ENCODE results near the gene CACNA2D2. TPM values are rescaled to one million over a fixed set of nuclear protein-coding genes. Genes with fewer than 3 reads are reported as not detected.

CACNA2D2 gene
- total and polyA plus RNA-seq, 11 donors, result 0.49 to 3.6 (median 1.5) TPM

- TF ChIP-seq CTCF (IDR thresholded peaks at IDR 0.05) (no peak), POLR2A (IDR thresholded peaks at IDR 0.05) (no peak)
- intact Hi-C loops (cut with DNase I), result loop anchor here in 2 of 10 donors (5.0 kb wide), 1 partner anchor 169 kb away; no protein-coding TSS in a partner anchor
- Histone ChIP-seq H3K9me3 (no peaks in the 10 kb centered on the region), H3K27me3 (no peaks in the 10 kb centered on the region), H3K27ac (no peak overlapping the region), H3K36me3 (no peaks in the 10 kb centered on the region), H3K4me1 (peaks cover 0 to 5% (median 0%) of the 10 kb centered on the region in 12 donors), H3K4me3 (no peak overlapping the region)
- 72 to 83% (median 79%) methylated on average over 5 of the region's 5 CpGs for WGBS, 4 donors
- no peak for DNase-seq
- ATAC-seq, result peak in 1 of 4 donors; percentile 8
These were observed 33.2 kb upstream of the CACNA2D2 start for GRCh38 chr3:50536471-50537180.

GRCh38 chr3:50534681-50535330 lies 31.4 kb upstream of the CACNA2D2 start:
- H3K27ac ChIP-seq, result no peak overlapping the region
- 68 to 73% (median 69%) methylated on average over 9 of the region's 9 CpGs for WGBS, 4 donors
- intact Hi-C loops (cut with DNase I), result loop anchor here in 2 of 10 donors (5.0 kb wide), 1 partner anchor 168 kb away; no protein-coding TSS in a partner anchor
- no peak for TF ChIP-seq POLR2A (IDR thresholded peaks at IDR 0.05)
- no peak for TF ChIP-seq CTCF (IDR thresholded peaks at IDR 0.05)
- DNase-seq (no peak), ATAC-seq (no peak)
- no peaks in the 10 kb centered on the region for H3K9me3 ChIP-seq
- H3K27me3 ChIP-seq, result peaks cover 0 to 12% (median 0%) of the 10 kb centered on the region in 9 donors
- H3K4me1 ChIP-seq, result peaks cover 0 to 5% (median 0%) of the 10 kb centered on the region in 12 donors
- no peaks in the 10 kb centered on the region for H3K36me3 ChIP-seq
- no peak overlapping the region for H3K4me3 ChIP-seq

GRCh38 chr3:50533807-50534461 lies 30.5 kb upstream of the CACNA2D2 start:
- Histone ChIP-seq H3K4me3 (no peak overlapping the region), H3K9me3 (no peaks in the 10 kb centered on the region), H3K27ac (no peak overlapping the region), H3K36me3 (no peaks in the 10 kb centered on the region), H3K27me3 (peaks cover 0 to 15% (median 0%) of the 10 kb centered on the region in 9 donors), H3K4me1 (peaks cover 0 to 5% (median 0%) of the 10 kb centered on the region in 12 donors)
- ATAC-seq (no peak), DNase-seq (no peak)
- no peak for TF ChIP-seq POLR2A (IDR thresholded peaks at IDR 0.05)
- no peak for TF ChIP-seq CTCF (IDR thresholded peaks at IDR 0.05)
- WGBS, 4 donors, result 55 to 68% (median 60%) methylated on average over 9 of the region's 9 CpGs
- intact Hi-C loops (cut with DNase I), result no loop called here

- ATAC-seq, result no peak
- DNase-seq, result no peak
- WGBS, 4 donors, result 83 to 86% (median 84%) methylated on average over 13 of the region's 13 CpGs
- no peaks in the 10 kb centered on the region for H3K9me3 ChIP-seq
- peaks cover 0 to 15% (median 0%) of the 10 kb centered on the region in 9 donors for H3K27me3 ChIP-seq
- no peak for TF ChIP-seq CTCF (IDR thresholded peaks at IDR 0.05)
- TF ChIP-seq POLR2A (IDR thresholded peaks at IDR 0.05), result no peak
- H3K4me3 ChIP-seq, result no peak overlapping the region
- intact Hi-C loops (cut with DNase I), result no loop called here
- no peak overlapping the region for H3K27ac ChIP-seq
- H3K36me3 ChIP-seq, result no peaks in the 10 kb centered on the region
- H3K4me1 ChIP-seq, result peaks cover 0 to 5% (median 0%) of the 10 kb centered on the region in 12 donors
These were observed 29.9 kb upstream of the CACNA2D2 start for GRCh38 chr3:50533316-50533715.

Data from heart left ventricle (tissue), 16 donors.